Activated B cell treated with CpG ODN at 0.5 μM for 24 hours (primary cell): Measurements from ENCODE around the gene OSTN. TPM values are rescaled to one million over a fixed set of nuclear protein-coding genes. Genes with fewer than 3 reads are reported as not detected.

ENCODE experiments used
- ATAC-seq: fragments of 200-7000 bp; cut with Tn5 transposase; one replicate; pipeline ENCODE4 v1.10.0; 2021; ENCODE audit warnings: low read depth, mild to moderate bottlenecking, moderate library complexity
- CTCF ChIA-PET: fragments of 350-600 bp; sonication (Branson Sonifier 250); formaldehyde crosslinking; loops from one replicate; lab custom pipeline; 2021; ENCODE audit warnings: antibody characterized with exemption; lab: Charles Lee
- POLR2A ChIA-PET: fragments of 350-600 bp; sonication (Branson Sonifier 250); formaldehyde crosslinking; loops from one replicate; lab custom pipeline; 2021; ENCODE audit warnings: antibody characterized with exemption; lab: Charles Lee
- DNase-seq: peaks from one replicate; pipeline ENCODE4 v3.0.0; 2022
- H3K27ac Mint-ChIP-seq: one replicate; pipeline ENCODE4 v1.8.0; 2020; ENCODE audit warnings: mixed read lengths
- H3K27me3 Mint-ChIP-seq: one replicate; pipeline ENCODE4 v1.8.0; 2021; ENCODE audit warnings: mixed read lengths
- H3K36me3 Mint-ChIP-seq: one replicate; pipeline ENCODE4 v1.8.0; 2021; ENCODE audit warnings: low read depth, mixed read lengths
- H3K4me1 Mint-ChIP-seq: one replicate; pipeline ENCODE4 v1.8.0; 2021; ENCODE audit warnings: mixed read lengths
- H3K4me3 Mint-ChIP-seq: one replicate; pipeline ENCODE4 v1.8.0; 2020; ENCODE audit warnings: mild to moderate bottlenecking, mixed read lengths
- H3K9me3 Mint-ChIP-seq: one replicate; pipeline ENCODE4 v1.8.0; 2020; ENCODE audit warnings: mixed read lengths
- intact Hi-C: fragments of 100-400 bp; cut with micrococcal nuclease; formaldehyde crosslinking; loops from one replicate; pipeline ENCODE4 v1.15.1; 2024
- total RNA-seq: library from RNA; stranded (reverse); gene quantifications from 2 replicates; pipeline ENCODE4 v1.2.3, GENCODE V29; 2022
- TF ChIP-seq, protein P1 (sequence below): fragments of 200-600 bp; IDR thresholded peaks from one replicate; pipeline ENCODE4 v1.8.0; 2022; ENCODE audit warnings: antibody characterized with exemption, mild to moderate bottlenecking

The OSTN gene
- total RNA-seq, 1 donor from 2014 or later: not detected

GRCh38 chr3:191261304-191261638 is 62.2 kb downstream of the OSTN start:
- Mint-ChIP-seq H3K4me1 (peaks cover 56% of the 10 kb centered on the region), H3K36me3 (no peaks in the 10 kb centered on the region), H3K4me3 (no peak overlapping the region), H3K27ac (peak overlapping the region; percentile 77), H3K9me3 (no peaks in the 10 kb centered on the region), H3K27me3 (no peaks in the 10 kb centered on the region)
- TF ChIP-seq, protein P1, sequence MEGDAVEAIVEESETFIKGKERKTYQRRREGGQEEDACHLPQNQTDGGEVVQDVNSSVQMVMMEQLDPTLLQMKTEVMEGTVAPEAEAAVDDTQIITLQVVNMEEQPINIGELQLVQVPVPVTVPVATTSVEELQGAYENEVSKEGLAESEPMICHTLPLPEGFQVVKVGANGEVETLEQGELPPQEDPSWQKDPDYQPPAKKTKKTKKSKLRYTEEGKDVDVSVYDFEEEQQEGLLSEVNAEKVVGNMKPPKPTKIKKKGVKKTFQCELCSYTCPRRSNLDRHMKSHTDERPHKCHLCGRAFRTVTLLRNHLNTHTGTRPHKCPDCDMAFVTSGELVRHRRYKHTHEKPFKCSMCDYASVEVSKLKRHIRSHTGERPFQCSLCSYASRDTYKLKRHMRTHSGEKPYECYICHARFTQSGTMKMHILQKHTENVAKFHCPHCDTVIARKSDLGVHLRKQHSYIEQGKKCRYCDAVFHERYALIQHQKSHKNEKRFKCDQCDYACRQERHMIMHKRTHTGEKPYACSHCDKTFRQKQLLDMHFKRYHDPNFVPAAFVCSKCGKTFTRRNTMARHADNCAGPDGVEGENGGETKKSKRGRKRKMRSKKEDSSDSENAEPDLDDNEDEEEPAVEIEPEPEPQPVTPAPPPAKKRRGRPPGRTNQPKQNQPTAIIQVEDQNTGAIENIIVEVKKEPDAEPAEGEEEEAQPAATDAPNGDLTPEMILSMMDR: no peak
- intact Hi-C loops: loop anchor here (1.0 kb wide), 1 partner anchor 17 kb away; no protein-coding TSS in a partner anchor
- ChIA-PET CTCF (no interaction called here), POLR2A (interaction anchor here (1.0 to 1.9 kb wide), 4 partner anchors 10 to 68 kb away, joined by 3 to 7 read pairs (median 4); no protein-coding TSS in a partner anchor)
- ATAC-seq: no peak
- DNase-seq: no peak

GRCh38 chr3:191262650-191263049 is 63.6 kb downstream of the OSTN start:
- peaks cover 62% of the 10 kb centered on the region for H3K4me1 Mint-ChIP-seq
- intact Hi-C loops: loop anchor here (1.0 kb wide), 1 partner anchor 9 kb away; no protein-coding TSS in a partner anchor

DNA sequence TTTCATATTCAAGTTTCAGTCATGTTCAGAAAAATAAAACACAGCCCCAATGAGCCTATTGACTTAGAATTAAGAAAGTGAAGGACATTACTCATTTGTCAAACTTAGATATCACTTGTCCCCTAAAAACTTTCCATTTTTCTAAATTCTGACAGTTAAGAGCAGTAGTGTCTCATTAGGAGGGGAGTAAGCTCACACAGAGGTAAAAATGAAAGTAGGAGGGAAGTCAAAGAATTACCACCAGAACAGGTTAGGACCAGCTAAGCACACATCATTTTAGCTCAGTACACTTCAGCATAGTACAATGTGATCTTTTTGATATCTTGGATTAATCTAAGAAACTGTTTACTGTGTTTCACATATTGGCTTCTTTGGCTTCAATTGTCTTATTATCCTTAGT is 64.3 kb downstream of the OSTN start:
- peak overlapping the region; percentile 33 for H3K4me3 Mint-ChIP-seq
- H3K4me1 Mint-ChIP-seq: peaks cover 62% of the 10 kb centered on the region
- no peaks in the 10 kb centered on the region for H3K27me3 Mint-ChIP-seq
- H3K27ac Mint-ChIP-seq: peak overlapping the region; percentile 81
- TF ChIP-seq, protein P1: no peak
- H3K36me3 Mint-ChIP-seq: no peaks in the 10 kb centered on the region
- DNase-seq (no peak), ATAC-seq (peak; percentile 59)
- intact Hi-C loops: loop anchor here (1.0 kb wide), 1 partner anchor 10 kb away; no protein-coding TSS in a partner anchor
- peaks cover 2% of the 10 kb centered on the region for H3K9me3 Mint-ChIP-seq
- POLR2A ChIA-PET: interaction anchor here (0.5 to 1.8 kb wide), 4 partner anchors 10 to 119 kb away, joined by 3 to 9 read pairs (median 7); partner anchors contain the start of gene UTS2B
- CTCF ChIA-PET: interaction anchor here (1.9 kb wide), 1 partner anchor 19 kb away, joined by 6 read pairs; no protein-coding TSS in a partner anchor

More at GRCh38 chr3:191262650-191263049, 63.6 kb downstream of the OSTN start:
- Mint-ChIP-seq H3K27me3 (no peaks in the 10 kb centered on the region), H3K36me3 (no peaks in the 10 kb centered on the region), H3K27ac (no peak overlapping the region), H3K4me3 (no peak overlapping the region), H3K9me3 (peaks cover 2% of the 10 kb centered on the region)
- TF ChIP-seq, protein P1: no peak
- DNase-seq (no peak), ATAC-seq (peak; percentile 33)
- ChIA-PET CTCF (interaction anchor here (1.9 kb wide), 1 partner anchor 19 kb away, joined by 6 read pairs; no protein-coding TSS in a partner anchor), POLR2A (interaction anchor here (0.6 to 1.9 kb wide), 6 partner anchors 28 to 68 kb away, joined by 3 to 8 read pairs (median 4); partner anchors contain the start of gene UTS2B)

- Mint-ChIP-seq H3K27me3 (no peaks in the 10 kb centered on the region), H3K36me3 (no peaks in the 10 kb centered on the region), H3K4me1 (peaks cover 60% of the 10 kb centered on the region), H3K27ac (peak overlapping the region; percentile 81), H3K4me3 (peak overlapping the region; percentile 36), H3K9me3 (peaks cover 2% of the 10 kb centered on the region)
- DNase-seq (no peak), ATAC-seq (no peak)
- ChIA-PET CTCF (interaction anchor here (1.9 kb wide), 1 partner anchor 20 kb away, joined by 6 read pairs; no protein-coding TSS in a partner anchor), POLR2A (interaction anchor here (1.4 to 1.8 kb wide), 2 partner anchors 37 to 67 kb away, joined by 3 to 8 read pairs; partner anchors contain the start of gene UTS2B)
- TF ChIP-seq, protein P1: no peak
- intact Hi-C loops: loop anchor here (1.0 kb wide), 1 partner anchor 11 kb away; no protein-coding TSS in a partner anchor
These were observed 64.8 kb downstream of the OSTN start for GRCh38 chr3:191263850-191264249.

DNA sequence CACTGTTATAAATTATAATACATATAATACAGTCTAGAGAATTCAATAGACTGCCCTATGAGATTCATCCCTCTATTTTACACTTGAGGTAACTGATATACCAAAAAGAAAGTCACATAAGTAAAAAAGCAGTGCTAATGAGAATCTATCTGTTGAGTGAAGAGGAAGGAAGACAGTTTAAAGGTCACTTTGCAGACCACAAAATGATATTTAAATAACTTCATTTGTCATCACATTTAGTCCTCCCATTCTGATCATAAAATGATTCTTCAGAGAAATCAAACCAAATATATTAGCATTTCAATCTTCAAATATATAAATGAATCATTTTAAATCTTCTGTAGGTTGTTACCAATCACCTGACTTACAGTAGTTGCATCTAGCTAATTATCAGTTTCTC is 69.7 kb downstream of the OSTN start:
- intact Hi-C loops: loop anchor here (1.0 to 2.0 kb wide), 5 partner anchors 9 to 60 kb away; partner anchors contain the start of gene CCDC50
- CTCF ChIA-PET: interaction anchor here (1.2 kb wide), 1 partner anchor 14 kb away, joined by 3 read pairs; no protein-coding TSS in a partner anchor

More for the DNA sequence above, 69.7 kb downstream of the OSTN start:
- TF ChIP-seq, protein P1: no peak
- Mint-ChIP-seq H3K4me3 (peak overlapping the region; percentile 68), H3K4me1 (peaks cover 56% of the 10 kb centered on the region), H3K36me3 (no peaks in the 10 kb centered on the region), H3K9me3 (peaks cover 2% of the 10 kb centered on the region), H3K27ac (peak overlapping the region; percentile 92), H3K27me3 (no peaks in the 10 kb centered on the region)
- DNase-seq: no peak
- ATAC-seq: peak; percentile 25
- POLR2A ChIA-PET: interaction anchor here (1.3 to 4.5 kb wide), 3 partner anchors 14 to 61 kb away, joined by 3 to 25 read pairs (median 10); partner anchors contain the start of genes CCDC50 and UTS2B
